Measurements from ENCODE around the gene IL15.
A peak's percentile ranks its signal among the peaks of the same experiment; 100 is the strongest.
"Not testable (repeated sequence)": the region's sequence is repeated elsewhere in the genome, so short reads cannot be mapped to it uniquely, and the experiment has no call there.

IL15 gene

GRCh38 chr4:141636082-141636770 is at the start of gene IL15:
Gene IL15 (plus strand): TSS chr4:141636583. CDS start chr4:141719465, 82,882 bp downstream.
- peak within 1 kb of the TSS; percentile 64 for H3K4me3 ChIP-seq (ENCODE audit: low read depth, low read length)

GRCh38 chr4:141587897-141588296 is 48.5 kb upstream of the IL15 start:
- no peak overlapping the region for H3K4me3 ChIP-seq (ENCODE audit: low read depth, low read length)

- no peak overlapping the region for H3K4me3 ChIP-seq (ENCODE audit: low read depth, low read length)
These were observed 40.9 kb upstream of the IL15 start for GRCh38 chr4:141595531-141595930.

- H3K4me3 ChIP-seq (ENCODE audit: low read depth, low read length): no peak overlapping the region
These were observed 36.5 kb upstream of the IL15 start for GRCh38 chr4:141599853-141600252.

GRCh38 chr4:141604683-141605082 is 31.7 kb upstream of the IL15 start:
- H3K4me3 ChIP-seq (ENCODE audit: low read depth, low read length): not testable (repeated sequence)

- H3K4me3 ChIP-seq (ENCODE audit: low read depth, low read length): no peak overlapping the region
These were observed 30.9 kb upstream of the IL15 start for GRCh38 chr4:141605425-141605856.

- no peak overlapping the region for H3K4me3 ChIP-seq (ENCODE audit: low read depth, low read length)
These were observed 27.1 kb upstream of the IL15 start for GRCh38 chr4:141609243-141609642.

GRCh38 chr4:141610365-141610764 is 26.0 kb upstream of the IL15 start:
- H3K4me3 ChIP-seq (ENCODE audit: low read depth, low read length): no peak overlapping the region

- no peak overlapping the region for H3K4me3 ChIP-seq (ENCODE audit: low read depth, low read length)
These were observed 21.4 kb upstream of the IL15 start for GRCh38 chr4:141614878-141615586.

- not testable (repeated sequence) for H3K4me3 ChIP-seq (ENCODE audit: low read depth, low read length)
These were observed 20.8 kb upstream of the IL15 start for GRCh38 chr4:141615587-141615918.

- H3K4me3 ChIP-seq (ENCODE audit: low read depth, low read length): no peak overlapping the region
These were observed 15.7 kb upstream of the IL15 start for GRCh38 chr4:141620715-141621114.

GRCh38 chr4:141625023-141625422 is 11.4 kb upstream of the IL15 start:
- H3K4me3 ChIP-seq (ENCODE audit: low read depth, low read length): no peak overlapping the region

GRCh38 chr4:141630854-141631253 is 5.5 kb upstream of the IL15 start:
- no peak overlapping the region for H3K4me3 ChIP-seq (ENCODE audit: low read depth, low read length)

- peak overlapping the region; percentile 64 for H3K4me3 ChIP-seq (ENCODE audit: low read depth, low read length)
These were observed 674 bp upstream of the IL15 start for GRCh38 chr4:141635736-141636081.

GRCh38 chr4:141636771-141637460 is 533 bp downstream of the IL15 start:
- H3K4me3 ChIP-seq (ENCODE audit: low read depth, low read length): peak overlapping the region; percentile 64

- no peak overlapping the region for H3K4me3 ChIP-seq (ENCODE audit: low read depth, low read length)
These were observed 1.2 kb downstream of the IL15 start for GRCh38 chr4:141637565-141637964.

- no peak overlapping the region for H3K4me3 ChIP-seq (ENCODE audit: low read depth, low read length)
These were observed 1.8 kb downstream of the IL15 start for GRCh38 chr4:141638230-141638629.

GRCh38 chr4:141640696-141641095 is 4.3 kb downstream of the IL15 start:
- no peak overlapping the region for H3K4me3 ChIP-seq (ENCODE audit: low read depth, low read length)

- H3K4me3 ChIP-seq (ENCODE audit: low read depth, low read length): no peak overlapping the region
These were observed 5.7 kb downstream of the IL15 start for GRCh38 chr4:141642063-141642462.

GRCh38 chr4:141642711-141643110 is 6.3 kb downstream of the IL15 start:
- H3K4me3 ChIP-seq (ENCODE audit: low read depth, low read length): no peak overlapping the region

GRCh38 chr4:141643557-141643956 is 7.2 kb downstream of the IL15 start:
- H3K4me3 ChIP-seq (ENCODE audit: low read depth, low read length): no peak overlapping the region
